CD4-positive, alpha-beta T cell treated with Interferon gamma for 1 hour (primary cell): ENCODE results near the gene DNPEP.

Experiments used
- DNase-seq: peaks from one replicate; pipeline ENCODE4 v3.0.0-alpha.2; 2020

The DNPEP gene

GRCh38 chr2:219387306-219388120, at the start of gene DNPEP:
Gene DNPEP (minus strand): TSS chr2:219387912. CDS start chr2:219387794, 118 bp downstream.
- no peak for DNase-seq

DNA sequence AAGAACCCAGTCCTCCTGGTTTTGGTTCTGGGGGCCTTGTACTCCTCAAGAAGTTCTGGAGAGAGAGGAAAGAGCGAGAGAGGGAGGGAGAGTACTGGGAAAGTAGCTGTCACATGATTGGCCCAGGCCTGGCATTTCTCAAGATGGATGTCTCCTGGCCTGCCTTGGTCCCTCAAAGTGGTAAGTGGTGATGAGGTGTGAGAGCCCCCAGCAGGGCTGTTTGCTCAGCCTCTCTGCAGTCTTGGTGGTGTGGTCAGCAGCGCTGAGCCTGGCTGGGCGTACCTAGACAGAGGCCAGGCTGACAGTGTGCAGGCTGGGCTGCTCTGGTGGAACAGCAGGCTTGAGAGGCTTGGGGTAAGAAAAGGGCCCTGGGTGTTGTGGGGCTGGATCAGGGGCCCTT, 49.4 kb upstream of the DNPEP start:
- no peak for DNase-seq

DNA sequence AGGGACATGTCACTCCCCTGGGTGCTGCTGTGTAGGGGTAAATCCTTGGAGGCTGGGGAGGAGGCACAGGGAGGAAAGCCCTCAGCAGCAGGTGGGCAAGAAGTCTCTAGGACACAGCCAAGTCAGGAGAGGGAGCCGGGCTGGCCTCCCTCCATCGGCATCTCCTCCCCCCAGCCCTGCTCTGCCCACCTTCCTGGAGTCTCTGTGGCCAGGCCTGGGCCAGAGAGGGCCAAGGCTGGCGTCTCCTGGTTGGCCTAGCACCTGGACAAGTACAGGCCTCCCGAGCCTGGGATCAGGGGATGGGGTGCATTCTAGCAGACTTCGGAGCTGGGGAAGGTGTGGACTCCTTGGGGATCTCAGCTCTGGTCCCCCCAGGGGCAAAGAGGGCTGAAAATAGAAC, 48.8 kb upstream of the DNPEP start:
- DNase-seq, result no peak

GRCh38 chr2:219435701-219436100, 48.0 kb upstream of the DNPEP start:
- DNase-seq, result no peak

DNA sequence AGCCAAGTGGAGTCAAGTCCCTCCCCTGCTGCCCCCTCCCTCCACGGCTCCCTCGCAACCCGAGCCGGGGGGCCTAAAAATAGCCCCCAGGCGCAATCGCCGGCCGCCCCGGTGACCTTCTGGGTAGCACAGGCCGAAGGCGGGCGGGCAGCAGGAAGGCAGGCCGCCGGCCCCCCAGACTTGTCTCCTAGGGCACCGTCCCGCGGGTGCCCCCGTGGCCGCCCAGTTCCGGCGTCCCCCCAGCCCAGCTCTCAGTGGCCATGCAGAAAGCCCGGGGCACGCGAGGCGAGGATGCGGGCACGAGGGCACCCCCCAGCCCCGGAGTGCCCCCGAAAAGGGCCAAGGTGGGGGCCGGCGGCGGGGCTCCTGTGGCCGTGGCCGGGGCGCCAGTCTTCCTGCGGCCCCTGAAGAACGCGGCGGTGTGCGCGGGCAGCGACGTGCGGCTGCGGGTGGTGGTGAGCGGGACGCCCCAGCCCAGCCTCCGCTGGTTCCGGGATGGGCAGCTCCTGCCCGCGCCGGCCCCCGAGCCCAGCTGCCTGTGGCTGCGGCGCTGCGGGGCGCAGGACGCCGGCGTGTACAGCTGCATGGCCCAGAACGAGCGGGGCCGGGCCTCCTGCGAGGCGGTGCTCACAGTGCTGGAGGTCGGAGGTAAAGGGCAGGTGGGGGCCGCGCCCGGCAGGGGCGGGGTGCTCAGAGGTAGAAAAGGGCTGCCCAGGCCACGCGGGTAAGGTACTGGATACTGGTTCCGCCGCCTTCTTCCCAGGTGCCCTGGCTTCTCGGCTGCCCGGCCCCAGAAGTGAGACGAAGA, 47.2 kb upstream of the DNPEP start, which contains the start of gene SPEG:
SPEG (plus strand) TSS at position 126 of the 808 bp plus-strand sequence; CDS start at position 261, 135 bp downstream.
- no peak for DNase-seq

DNA sequence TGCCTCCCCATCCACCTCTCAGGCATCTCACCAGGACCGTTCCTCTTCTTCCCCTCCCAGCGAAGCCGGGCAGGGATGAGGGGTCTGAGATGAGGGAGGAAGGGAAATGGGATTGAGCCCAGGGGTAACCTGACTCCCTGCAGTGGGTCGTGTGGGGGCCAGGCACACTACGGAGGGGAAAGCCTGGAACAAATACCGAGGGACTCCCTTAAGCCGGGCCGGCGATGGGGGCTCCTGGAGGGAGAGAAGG, 46.7 kb upstream of the DNPEP start:
- DNase-seq, result no peak

DNA sequence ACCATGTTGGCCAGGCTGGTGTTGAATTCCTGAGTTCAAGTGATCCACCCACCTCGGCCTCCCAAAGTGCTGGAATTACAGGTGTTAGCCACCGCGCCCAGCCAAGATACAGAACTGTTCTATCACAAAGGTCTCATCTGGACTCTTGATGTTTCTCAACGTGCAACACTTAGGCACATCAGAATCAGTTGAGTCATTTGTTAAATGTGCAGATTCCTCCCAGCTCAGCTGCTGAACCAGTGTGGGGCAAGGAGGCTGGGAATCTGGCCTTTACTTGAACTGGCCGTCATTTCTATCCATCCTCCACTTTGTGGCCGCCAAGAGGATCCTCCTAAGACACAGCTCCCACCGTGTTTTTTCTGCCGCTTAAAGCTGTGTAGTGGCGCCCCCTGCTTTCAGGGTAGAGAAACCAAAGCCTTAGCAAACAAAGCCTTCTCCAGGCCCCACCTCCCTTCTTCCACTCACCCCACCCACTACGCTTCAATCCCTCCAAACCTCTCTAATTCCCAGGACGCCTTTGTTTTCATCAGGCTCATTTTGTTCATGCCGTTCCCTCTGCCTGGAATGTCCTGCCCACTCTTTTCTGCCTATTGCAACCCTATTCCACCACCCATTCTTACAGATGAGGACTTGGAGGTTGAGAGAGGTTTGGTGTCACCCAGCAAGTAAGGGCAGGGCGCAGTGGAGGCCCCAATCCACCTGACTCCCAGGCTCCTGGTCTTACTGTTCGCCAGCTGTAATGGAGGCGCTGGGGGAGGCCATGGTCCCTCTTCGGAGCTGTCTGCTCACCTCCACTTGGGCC, 46.2 kb upstream of the DNPEP start:
- no peak for DNase-seq

DNA sequence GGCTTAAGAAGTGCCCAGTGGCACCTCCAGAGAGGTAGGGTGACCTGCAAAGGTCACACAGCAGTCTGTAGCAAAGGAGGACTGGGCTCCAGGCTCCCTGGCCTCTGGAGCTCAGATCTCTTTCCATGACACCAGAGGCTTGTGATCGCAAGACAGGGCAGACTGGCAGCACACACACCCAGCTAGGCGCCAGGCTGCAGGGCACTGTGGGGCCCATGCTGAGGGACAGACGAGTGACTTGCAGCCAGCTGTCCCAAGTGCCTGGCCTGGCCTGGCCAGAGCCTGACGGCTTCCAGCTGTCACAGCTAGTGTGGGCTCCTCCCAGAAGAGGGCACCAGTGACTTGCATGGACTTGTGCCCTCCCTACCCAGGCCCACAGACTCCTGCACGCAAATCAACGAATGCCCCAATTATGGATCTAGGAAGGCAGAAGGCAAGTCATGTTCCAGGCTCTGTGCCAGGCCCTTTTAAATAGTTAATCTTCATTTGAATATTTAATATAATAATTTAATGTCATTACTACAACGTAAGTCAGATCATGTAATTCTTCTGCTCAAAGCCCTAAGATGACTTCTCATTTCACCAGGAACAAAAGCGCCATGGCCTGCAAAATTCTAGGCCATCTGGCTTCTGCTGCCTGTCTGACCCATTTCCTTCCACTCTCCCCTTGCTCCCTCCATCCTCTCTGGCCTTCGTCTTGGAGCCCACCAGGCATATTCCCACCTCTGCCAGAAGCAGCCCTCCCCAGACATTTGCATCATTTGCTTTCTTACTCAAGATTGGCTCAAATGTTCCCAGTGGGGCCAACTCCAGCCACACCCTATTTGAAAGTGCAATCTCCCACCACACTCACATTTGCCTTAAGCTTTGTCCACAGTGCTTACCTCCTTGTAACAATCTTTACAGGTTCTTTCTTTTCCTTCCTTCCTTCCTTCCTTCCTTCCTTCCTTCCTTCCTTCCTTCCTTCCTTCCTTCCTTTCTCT, 43.2 kb upstream of the DNPEP start:
- no peak for DNase-seq

GRCh38 chr2:219429958-219430606, 42.4 kb upstream of the DNPEP start:
- no peak for DNase-seq

DNA sequence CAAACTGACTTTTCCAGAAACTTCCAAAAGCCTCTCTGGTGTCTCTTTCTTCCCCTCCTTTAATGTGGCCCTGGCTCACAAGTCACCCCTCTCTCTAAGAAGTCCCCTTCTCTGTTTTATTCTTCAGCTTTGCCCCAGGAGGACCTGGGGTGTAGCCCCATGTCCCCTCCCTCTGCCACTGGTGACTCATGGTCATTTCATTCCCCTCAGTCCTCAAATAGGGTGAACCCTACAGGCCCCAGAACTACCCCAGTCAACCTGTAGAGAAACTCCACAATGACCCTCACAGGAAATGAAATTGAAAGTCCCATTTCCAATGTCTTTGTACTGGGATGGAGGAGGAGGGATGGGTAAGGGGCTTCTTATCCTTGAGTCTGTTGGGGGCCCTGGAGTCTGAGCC, 40.8 kb upstream of the DNPEP start:
- no peak for DNase-seq

DNA sequence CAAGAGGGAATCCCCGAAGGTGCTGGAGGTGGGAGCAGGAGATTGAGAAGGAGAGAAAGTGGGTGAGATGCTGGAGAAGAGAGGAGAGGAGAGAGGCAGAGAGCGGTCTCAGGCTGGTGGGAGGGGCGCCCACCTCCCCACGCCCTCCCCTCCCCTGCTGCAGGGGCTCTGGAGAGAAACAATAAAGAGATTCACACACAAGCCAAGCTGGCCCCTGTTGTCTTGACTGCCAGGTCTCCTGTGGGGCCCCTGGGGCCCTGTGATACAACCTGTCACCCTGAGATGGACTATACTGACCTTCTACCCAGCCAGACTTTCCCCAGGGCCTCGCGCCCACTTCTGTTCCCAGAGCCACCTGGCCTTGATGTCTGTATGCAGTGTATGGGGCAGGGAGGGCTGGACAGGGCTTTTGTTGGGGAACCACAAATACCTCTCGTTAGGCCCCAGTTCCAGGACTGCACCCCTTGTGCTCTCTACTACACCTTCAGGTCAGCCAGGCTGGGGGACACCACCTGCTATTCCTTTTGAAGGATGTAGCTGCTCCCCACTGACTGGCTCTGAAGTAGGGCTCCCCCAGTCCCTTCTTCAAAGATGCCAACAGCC, 38.9 kb upstream of the DNPEP start:
- DNase-seq, result no peak

DNA sequence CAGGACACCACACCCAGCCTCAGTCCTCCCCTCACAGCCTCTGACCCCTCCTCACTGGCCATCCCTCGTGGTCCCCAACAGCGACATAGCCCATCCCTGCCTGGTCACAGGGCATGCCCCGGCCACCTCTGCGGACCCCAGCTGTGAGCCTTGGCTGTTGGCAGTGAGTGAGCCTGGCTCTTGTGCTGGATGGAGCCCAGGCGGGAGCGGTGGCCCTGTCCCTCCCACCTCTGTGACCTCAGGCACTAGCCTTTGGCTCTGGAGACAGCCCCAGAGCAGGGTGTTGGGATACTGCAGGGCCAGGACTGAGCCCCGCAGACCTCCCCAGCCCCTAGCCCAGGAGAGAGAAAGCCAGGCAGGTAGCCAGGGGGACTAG, 38.3 kb upstream of the DNPEP start:
- DNase-seq, result no peak

- DNase-seq, result no peak
These were observed 37.7 kb upstream of the DNPEP start for GRCh38 chr2:219425238-219426067.

- DNase-seq, result no peak
These were observed 36.1 kb upstream of the DNPEP start for GRCh38 chr2:219423652-219424377.

DNA sequence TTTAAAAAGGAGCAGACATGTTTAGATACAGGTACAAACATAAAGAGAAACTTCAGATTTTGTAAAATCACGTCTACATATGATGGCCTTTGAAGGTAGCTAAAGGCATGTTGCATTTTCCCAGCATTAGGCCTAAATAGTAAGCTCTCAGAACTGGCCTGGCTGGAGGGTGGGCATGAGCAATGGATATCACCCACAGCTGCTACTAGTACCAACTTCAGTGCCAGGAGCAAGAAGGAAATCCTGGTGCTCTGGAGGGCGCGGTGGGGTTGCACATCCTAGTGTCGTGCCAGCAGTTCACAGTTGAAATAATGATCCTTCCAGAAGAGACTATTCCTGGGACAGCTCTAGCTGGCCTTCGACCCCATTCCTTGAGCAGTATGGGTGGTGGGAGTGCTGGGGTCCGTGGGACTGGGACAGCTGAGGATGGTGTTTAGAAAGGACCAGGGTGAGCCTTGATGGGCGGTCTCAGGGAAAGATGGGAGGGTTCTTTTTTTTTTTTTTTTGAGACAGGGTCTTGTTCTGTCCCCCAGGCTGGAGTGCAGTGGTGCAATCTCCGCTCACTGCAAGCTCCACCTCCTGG, 35.3 kb upstream of the DNPEP start:
- no peak for DNase-seq

DNA sequence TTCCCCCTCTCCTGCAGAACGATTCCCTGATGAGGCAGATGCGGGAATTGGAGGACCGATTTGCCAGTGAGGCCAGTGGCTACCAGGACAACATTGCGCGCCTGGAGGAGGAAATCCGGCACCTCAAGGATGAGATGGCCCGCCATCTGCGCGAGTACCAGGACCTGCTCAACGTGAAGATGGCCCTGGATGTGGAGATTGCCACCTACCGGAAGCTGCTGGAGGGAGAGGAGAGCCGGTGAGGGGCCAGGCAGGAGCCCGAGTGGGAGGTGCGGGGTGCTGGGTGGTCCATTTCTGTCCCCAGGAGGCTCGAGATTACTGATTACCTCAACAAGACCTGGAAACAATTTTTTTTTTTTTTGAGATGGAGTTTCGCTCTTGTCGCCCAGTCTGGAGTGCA, 33.6 kb upstream of the DNPEP start:
- no peak for DNase-seq

DNA sequence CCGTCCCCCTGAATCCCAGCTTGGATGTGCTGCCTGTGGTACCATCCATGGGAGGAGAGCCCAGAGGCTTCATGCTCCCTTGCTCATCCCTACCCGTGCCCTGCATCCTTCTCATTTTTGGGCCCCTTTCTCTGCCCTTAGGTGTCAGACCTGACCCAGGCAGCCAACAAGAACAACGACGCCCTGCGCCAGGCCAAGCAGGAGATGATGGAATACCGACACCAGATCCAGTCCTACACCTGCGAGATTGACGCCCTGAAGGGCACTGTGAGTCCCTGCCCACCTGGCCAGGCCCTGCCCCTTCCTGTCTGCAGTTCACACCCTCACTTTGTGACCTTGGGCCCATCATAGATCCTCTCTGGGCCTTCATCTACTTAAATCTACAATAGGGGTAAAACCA, 33.0 kb upstream of the DNPEP start:
- DNase-seq, result no peak

DNA sequence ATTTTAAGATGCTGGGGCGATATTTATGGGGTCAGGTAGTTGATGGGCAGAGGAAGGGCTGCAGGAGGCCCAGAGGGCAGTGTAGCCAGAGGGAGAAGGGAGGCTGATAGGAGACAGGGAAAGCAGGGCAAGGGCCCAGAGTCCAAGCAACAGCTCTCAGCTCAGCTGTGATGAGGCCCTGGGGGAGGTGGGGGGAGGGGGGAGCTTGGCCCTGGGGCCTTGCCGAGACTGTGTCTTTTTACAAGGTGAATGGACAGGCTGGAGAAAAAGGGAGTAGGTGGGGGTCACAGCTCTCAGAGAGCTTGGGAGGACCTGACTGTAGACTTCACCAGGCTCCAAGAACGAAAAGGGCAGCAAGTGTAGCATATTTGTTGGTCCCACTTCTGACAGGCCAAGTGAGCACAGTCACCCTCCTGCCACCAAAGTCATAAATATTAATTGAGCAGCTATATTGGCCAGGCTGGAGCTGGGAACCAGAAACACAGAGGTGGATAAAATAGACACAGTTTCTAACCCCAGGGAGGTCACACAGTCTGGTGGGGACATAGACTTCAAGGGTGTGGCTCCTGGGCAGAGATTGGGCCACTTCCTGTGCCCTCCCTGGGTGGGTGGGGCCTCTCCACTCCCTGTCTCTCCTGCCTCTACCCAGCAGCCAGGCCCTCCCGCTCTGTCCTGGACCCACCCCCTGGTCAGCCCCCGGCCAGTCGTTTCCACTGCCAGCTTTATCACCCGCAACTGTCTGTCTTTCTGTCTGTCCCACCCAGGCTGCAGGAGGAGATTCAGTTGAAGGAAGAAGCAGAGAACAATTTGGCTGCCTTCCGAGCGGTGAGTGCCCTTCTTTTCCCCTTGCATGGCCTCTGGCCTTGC, 31.9 kb upstream of the DNPEP start:
- no peak for DNase-seq

DNA sequence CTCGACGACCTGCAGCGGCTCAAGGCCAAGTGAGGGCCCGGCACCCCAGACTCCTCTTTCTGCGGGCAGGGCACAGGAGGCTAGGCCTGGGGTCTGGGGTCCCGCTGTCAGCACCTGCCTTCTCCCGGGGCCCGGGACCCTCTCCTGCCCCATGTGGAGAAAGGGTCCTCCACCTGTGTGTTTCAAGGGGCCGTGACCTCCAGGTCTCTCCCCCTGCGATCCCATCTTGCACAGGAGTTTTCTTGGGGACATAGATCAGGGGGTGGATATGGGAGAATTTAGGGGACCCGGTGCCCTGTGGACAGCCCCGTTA, 31.3 kb upstream of the DNPEP start:
- DNase-seq, result no peak
